NCI-H82 treated with DMSO at 0.1 percent for 48 hours (cell line): ENCODE data around the gene SERPINB8.

Experiments
- DNase-seq: peaks from one replicate; lab custom pipeline; 2025; ENCODE audit not compliant: unreplicated experiment; lab: John Stamatoyannopoulos, UW

Gene SERPINB8

GRCh38 chr18:64011513-64011912 is 41.6 kb downstream of the SERPINB8 start:
- no peak for DNase-seq

GRCh38 chr18:64017870-64018269 is 48.0 kb downstream of the SERPINB8 start:
- DNase-seq, result no peak

GRCh38 chr18:64019922-64020756 is 50.3 kb downstream of the SERPINB8 start:
- DNase-seq, result no peak

DNA sequence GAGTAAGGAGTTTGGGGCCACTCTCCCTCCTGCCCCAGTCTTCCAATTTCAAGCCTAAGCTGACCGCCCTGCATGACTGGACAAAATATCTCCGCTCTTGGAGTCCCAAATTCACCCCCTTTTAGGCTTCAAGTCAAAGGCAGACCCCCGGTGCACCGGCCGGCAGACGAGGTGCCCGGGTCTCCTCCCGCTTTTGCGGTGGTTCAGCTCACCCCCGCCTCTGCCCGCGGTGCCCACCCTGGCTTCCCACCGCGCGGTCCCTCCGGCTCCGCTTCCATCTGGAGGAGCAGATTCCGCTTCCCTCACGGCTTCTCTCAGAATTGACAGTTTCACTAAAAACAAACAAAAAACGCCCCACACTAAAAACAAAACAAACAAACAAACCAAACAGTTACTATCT is 56.5 kb downstream of the SERPINB8 start:
- DNase-seq, result no peak

DNA sequence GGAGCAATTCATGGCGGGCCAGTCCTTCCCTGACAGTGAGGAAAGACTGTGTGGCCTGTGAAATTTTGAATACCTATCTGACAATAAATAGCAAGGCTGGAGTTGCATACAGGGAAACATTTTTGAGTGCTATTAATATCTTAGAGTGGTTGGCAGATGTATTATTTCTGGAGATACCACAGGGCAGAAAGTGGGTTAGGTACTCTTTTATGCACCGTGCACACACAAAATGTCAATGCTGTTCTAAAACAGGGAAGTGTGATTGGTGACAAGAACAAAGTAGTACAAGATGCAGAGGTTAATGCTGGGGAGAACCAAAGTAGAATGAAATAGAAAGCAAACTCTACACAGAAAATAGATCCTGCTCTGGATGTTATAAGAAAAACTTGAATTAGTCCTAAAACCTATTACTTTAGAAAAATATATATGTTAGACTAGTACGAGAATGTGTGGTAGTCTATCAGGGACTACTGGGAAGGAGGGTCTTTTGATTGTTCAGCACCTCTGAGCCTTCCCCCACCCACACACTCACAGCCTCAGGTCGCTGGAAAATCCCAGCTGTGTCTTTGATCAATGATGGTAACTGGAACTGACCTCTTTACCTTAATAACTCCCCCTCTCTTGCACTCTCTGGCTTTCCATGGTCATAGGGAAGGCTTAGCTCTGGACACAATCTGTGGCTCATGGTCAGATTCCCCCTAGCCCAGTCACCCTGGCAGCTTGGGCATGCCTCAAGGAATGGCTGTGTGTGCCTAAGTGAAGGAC is 58.2 kb downstream of the SERPINB8 start:
- DNase-seq, result no peak

- no peak for DNase-seq
These were observed 59.2 kb downstream of the SERPINB8 start for GRCh38 chr18:64029096-64029495.

GRCh38 chr18:64031411-64031810 is 61.5 kb downstream of the SERPINB8 start:
- no peak for DNase-seq

- DNase-seq, result no peak
These were observed 62.4 kb downstream of the SERPINB8 start for GRCh38 chr18:64032312-64032711.

GRCh38 chr18:64037812-64038414 is 68.0 kb downstream of the SERPINB8 start:
- no peak for DNase-seq
